Amniotic stem cell (primary cell): ENCODE measurements around the gene LGSN.
"Not testable (repeated sequence)": the region's sequence is repeated elsewhere in the genome, so short reads cannot be mapped to it uniquely, and the experiment has no call there.

Experiments
- DNase-seq: peaks from one replicate; lab custom pipeline; 2025; lab: John Stamatoyannopoulos, UW

Gene LGSN

GRCh38 chr6:63230511-63230910 lies 89.3 kb downstream of the LGSN start:
- DNase-seq: not testable (repeated sequence)

GRCh38 chr6:63230027-63230426 lies 89.8 kb downstream of the LGSN start:
- DNase-seq: not testable (repeated sequence)

GRCh38 chr6:63227928-63228894 lies 91.6 kb downstream of the LGSN start:
- DNase-seq: not testable (repeated sequence)

- DNase-seq: not testable (repeated sequence)
Measured at GRCh38 chr6:63225987-63226386, 93.8 kb downstream of the LGSN start.
